A549 (cell line): ENCODE results near the gene IFI30. TPM values are rescaled to one million over a fixed set of nuclear protein-coding genes. Genes with fewer than 3 reads are reported as not detected.

ENCODE experiments used
- ATAC-seq, 2 experiments: fragments of 200-7000 bp in 1 of 2; fragments of >200 bp in 1 of 2; cut with Nextera tagmentation in 1 of 2; cut with Tn5 transposase in 1 of 2; 3 replicates each; pipeline versions ENCODE4 v1.8.0 to v1.9.1; 2018 to 2020; ENCODE audit warnings: mild to moderate bottlenecking in 1 of 2, moderate library complexity in 1 of 2
- CTCF ChIA-PET: fragments of 300-600 bp; sonication (Branson Sonifier 250); formaldehyde crosslinking; extraction: SDS; loops from one replicate; lab custom pipeline; 2021; ENCODE audit warnings: antibody characterized with exemption, inconsistent platforms; lab: Yijun Ruan, JAX
- POLR2A ChIA-PET: fragments of 350-600 bp; formaldehyde crosslinking; extraction: SDS; loops from one replicate; lab custom pipeline; 2021; ENCODE audit warnings: antibody characterized with exemption, inconsistent platforms; lab: Yijun Ruan, JAX
- DNase-seq, 2 experiments: peaks; one replicate each; pipeline versions ENCODE4 v3.0.0 to v3.0.0-alpha.2; 2011 to 2016; ENCODE audit warnings: low read depth in 1 of 2, low spot score in 1 of 2
- FAIRE-seq: peaks from 2 replicates; lab custom pipeline; 2011; peaks lifted over from hg19 to GRCh38; lab: Jason Lieb, UNC
- H3K27ac ChIP-seq, 2 experiments: fragments of >200 bp; sonication (Bioruptor Twin); formaldehyde crosslinking; 3 replicates each; pipeline ENCODE4 v1.5.1; 2016 to 2017
- H3K4me1 ChIP-seq: fragments of >200 bp; sonication (Bioruptor Twin); formaldehyde crosslinking; 3 replicates; pipeline ENCODE4 v1.6.1; 2016
- H3K4me2 ChIP-seq: fragments of >200 bp; sonication (Bioruptor Twin); formaldehyde crosslinking; 3 replicates; pipeline ENCODE4 v1.6.1; 2016
- H3K4me3 ChIP-seq: fragments of >200 bp; sonication (Bioruptor Twin); formaldehyde crosslinking; 3 replicates; pipeline ENCODE4 v1.5.1; 2016
- H3K9me3 ChIP-seq: fragments of >200 bp; sonication (Bioruptor Twin); formaldehyde crosslinking; 3 replicates; pipeline ENCODE4 v1.6.1; 2016
- CBX8 ChIP-seq: fragments of 200-600 bp; sonication (generic); IDR thresholded peaks from 2 replicates; pipeline ENCODE4 v1.6.1; 2016
- CEBPB ChIP-seq, 2 experiments: fragments of >200 bp in 1 of 2; sonication (Bioruptor Twin) in 1 of 2; formaldehyde crosslinking in 1 of 2; IDR thresholded peaks; 2 replicates each; pipeline ENCODE4 v1.6.1; 2012 to 2016
- EP300 ChIP-seq, 2 experiments: fragments of >200 bp; sonication (Bioruptor Twin); formaldehyde crosslinking; IDR thresholded peaks; 2 replicates in 1 of 2; 3 replicates in 1 of 2; pipeline ENCODE4 v1.6.1; 2016 to 2017
- ESRRA ChIP-seq: fragments of 150-350 bp; IDR thresholded peaks from 2 replicates; pipeline ENCODE4 v1.6.1; 2014; ENCODE audit warnings: mild to moderate bottlenecking, low read length, borderline replicate concordance
- HOXA7 ChIP-seq: fragments of 250-450 bp; sonication (Bioruptor Pico); IDR thresholded peaks from 2 replicates; pipeline ENCODE4 v1.5.0; 2020; ENCODE audit warnings: mild to moderate bottlenecking, moderate library complexity
- NFE2L2 ChIP-seq: fragments of 150-350 bp; conservative IDR thresholded peaks from 2 replicates; pipeline ENCODE4 v1.6.1; 2014; ENCODE audit warnings: low read length
- POLR2AphosphoS2 ChIP-seq: conservative IDR thresholded peaks from 2 replicates; pipeline ENCODE4 v1.6.1; 2012; ENCODE audit warnings: low read length, improper control_type of control experiment, inconsistent platforms
- RFX5 ChIP-seq: fragments of 450-650 bp; IDR thresholded peaks from 2 replicates; pipeline ENCODE4 v1.7.1; 2014; ENCODE audit warnings: antibody characterized with exemption, mild to moderate bottlenecking, moderate library complexity
- RNF2 ChIP-seq: fragments of 200-600 bp; sonication (generic); IDR thresholded peaks from 2 replicates; pipeline ENCODE4 v1.6.1; 2016; ENCODE audit warnings: low read depth, mild to moderate bottlenecking, antibody characterized with exemption, moderate library complexity, borderline replicate concordance
- TFCP2L1 ChIP-seq: fragments of 250-450 bp; sonication (Bioruptor Pico); IDR thresholded peaks from 2 replicates; pipeline ENCODE4 v1.5.0; 2021; ENCODE audit warnings: mild to moderate bottlenecking
- WGBS: methylation state at CpG from one replicate; pipeline ENCODE4 v1.1.6; 2017; ENCODE audit errors: missing lambda C conversion rate; 5-methylcytosine and 5-hydroxymethylcytosine counted together
- polyA plus RNA-seq, 4 experiments: library from polyadenylated mRNA; depleted of rRNA in 3 of 4; stranded (reverse); fragments of >200 nt; fragmentation: RNase III in 1 of 4; extraction: RNeasy Plus Mini Kit Qiagen cat#74134 plus additional on column Dnase treatment in 1 of 4; gene quantifications; 2 replicates in 3 of 4; 3 replicates in 1 of 4; pipeline ENCODE4 v1.2.3, GENCODE V29; 2011 to 2017
- small RNA-seq, 6 experiments: library from RNA; depleted of rRNA; stranded (forward); fragments of <200 nt; gene quantifications; one replicate each; pipeline ENCODE3, GENCODE V24; 2012
- TF ChIP-seq, protein P1 (sequence below): fragments of >200 bp; sonication (Bioruptor Twin); formaldehyde crosslinking; IDR thresholded peaks from 2 replicates; pipeline ENCODE4 v1.6.1; 2016
- TF ChIP-seq, protein P2 (sequence below): IDR thresholded peaks from 2 replicates; pipeline ENCODE4 v1.6.1; 2012

Gene IFI30
- polyA plus RNA-seq, 2 of the 4 experiments (the other 2 are of a cell fraction) = 11.2 to 13.5 TPM

DNA sequence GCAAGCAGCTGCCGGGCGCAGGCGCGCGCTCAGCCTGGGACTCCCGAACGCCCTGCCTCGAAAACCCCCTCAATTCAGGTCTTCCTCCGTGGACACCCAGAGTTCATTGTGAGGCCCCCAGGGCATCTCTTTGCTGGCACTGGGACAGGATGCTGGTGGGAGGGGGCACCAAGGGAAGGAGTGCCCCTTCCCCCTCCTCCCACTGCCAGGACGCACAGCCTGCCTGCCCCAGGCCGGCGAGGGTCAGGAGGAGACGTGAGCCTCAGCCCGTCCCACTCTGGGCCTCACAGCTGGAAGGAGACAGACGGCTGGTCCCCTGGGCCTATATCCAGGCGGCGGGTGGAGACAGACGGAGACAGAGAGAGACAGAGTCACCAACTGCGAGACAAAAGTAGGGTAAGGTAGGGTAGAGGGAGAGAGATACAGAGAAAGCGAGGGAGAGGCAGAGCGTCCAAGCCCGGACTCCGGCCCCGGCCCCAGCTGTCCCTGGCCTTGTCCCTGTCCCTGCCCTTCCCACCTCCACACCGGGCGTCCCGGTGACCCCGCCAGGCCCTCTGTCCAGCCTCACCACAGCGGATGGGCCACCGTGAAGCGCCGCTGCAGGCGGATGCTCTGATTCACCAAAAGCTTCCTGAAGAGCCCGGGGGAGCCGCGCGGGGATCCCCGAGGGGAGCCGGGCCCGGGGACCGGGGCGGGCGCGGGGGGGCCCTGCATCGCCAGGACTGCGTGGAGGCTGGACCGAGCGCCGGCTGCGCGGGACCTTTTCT, 52.3 kb downstream of the IFI30 start, which contains the start of gene PDE4C:
PDE4C (minus strand) TSS at position 737 of the 767 bp plus-strand sequence; CDS start at position 714, 23 bp downstream.
- WGBS = 50% methylated on average over 27 of the region's 51 CpGs
- H3K27ac ChIP-seq = peak within 1 kb of the TSS in 1 of 2 experiments; percentile 85; a peak in 2 of 6 replicates
- CTCF ChIA-PET = interaction anchor here (1.3 to 2.4 kb wide), 2 partner anchors 26 to 54 kb away, joined by 3 to 9 read pairs; no protein-coding TSS in a partner anchor
- peak within 1 kb of the TSS; percentile 84; the same call in 2 of the 3 replicates for H3K4me2 ChIP-seq
- FAIRE-seq = no peak
- TF ChIP-seq CEBPB (IDR thresholded peaks at IDR 0.05) (no peak), RFX5 (no peak), CBX8 (no peak), TFCP2L1 (CRISPR knock-in tag) (no peak), EP300 (IDR thresholded peaks at IDR 0.05) (no peak), NFE2L2 (no peak)
- TF ChIP-seq, protein P1, sequence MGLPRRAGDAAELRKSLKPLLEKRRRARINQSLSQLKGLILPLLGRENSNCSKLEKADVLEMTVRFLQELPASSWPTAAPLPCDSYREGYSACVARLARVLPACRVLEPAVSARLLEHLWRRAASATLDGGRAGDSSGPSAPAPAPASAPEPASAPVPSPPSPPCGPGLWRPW = no peak
- TF ChIP-seq, protein P2, sequence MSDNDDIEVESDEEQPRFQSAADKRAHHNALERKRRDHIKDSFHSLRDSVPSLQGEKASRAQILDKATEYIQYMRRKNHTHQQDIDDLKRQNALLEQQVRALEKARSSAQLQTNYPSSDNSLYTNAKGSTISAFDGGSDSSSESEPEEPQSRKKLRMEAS = no peak
- TF ChIP-seq, all 56 proteins: peak for 0
- no peaks in the 10 kb centered on the region for H3K9me3 ChIP-seq
- POLR2A ChIA-PET = no interaction called here
- DNase-seq (no peak), ATAC-seq (no peak)
- peaks cover 8% of the 10 kb centered on the region for H3K4me1 ChIP-seq
- H3K4me3 ChIP-seq = no peak within 1 kb of the TSS; the same call in 2 of the 3 replicates

DNA sequence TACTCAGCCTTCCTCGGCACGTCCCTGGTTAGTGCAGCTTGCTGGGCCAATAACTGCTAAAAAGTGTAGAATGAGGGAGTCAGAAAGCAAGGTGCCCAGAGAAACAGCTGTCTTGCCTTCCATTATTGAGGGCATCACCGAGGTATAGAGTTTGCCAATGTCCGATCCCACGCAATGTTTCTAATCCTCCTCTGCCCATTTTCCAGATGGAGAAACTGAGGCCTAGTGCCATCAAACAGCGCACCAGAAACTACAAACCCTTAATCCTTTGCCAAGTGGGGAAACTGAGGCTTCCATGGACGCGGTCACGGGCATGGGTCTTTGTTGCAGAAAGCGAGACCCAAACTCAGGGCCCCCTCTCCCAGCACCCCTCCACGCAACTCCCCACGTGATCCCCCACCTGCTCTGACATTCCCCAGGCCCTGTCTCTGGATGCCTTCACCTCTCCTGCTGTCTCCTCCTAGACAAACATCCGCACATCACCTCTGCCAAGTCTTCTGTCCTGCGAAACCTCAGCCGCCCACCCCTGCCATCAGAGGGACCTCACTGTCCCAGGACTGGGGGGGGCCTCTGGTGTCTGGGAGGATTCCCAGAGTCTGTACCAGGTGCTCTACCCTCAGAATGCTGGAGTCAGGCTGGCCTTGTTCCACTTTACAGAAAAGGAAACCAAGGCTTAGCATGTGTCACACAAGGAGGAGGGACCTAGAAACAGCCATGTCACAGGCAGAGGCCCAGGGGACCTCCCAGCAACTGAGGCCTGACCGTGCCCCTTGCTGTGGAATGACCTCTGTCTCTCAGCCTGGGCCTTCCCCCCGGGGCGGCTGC, 53.6 kb downstream of the IFI30 start:
- ATAC-seq = no peak
- TF ChIP-seq ESRRA (no peak), POLR2AphosphoS2 (no peak), HOXA7 (CRISPR knock-in tag) (no peak), RNF2 (no peak)
- TF ChIP-seq, all 56 proteins: peak for 0
- H3K4me3 ChIP-seq = no peak overlapping the region
- H3K27ac ChIP-seq = no peak overlapping the region
- WGBS = 88% methylated on average over 15 of the region's 18 CpGs
- H3K9me3 ChIP-seq = no peaks in the 10 kb centered on the region
- no peak overlapping the region for H3K4me2 ChIP-seq
- FAIRE-seq (no peak), DNase-seq (no peak)
- ChIA-PET CTCF (interaction anchor here (2.4 kb wide), 1 partner anchor 25 kb away, joined by 9 read pairs; no protein-coding TSS in a partner anchor), POLR2A (no interaction called here)
- peaks cover 19% of the 10 kb centered on the region for H3K4me1 ChIP-seq

Small RNAs within 50 kb of the gene (small RNA-seq; reads per million reads assigned to genes)
- 0 reads per million in 6 experiments for gene IFI30

Other genes with a start within 250 kb of the IFI30 start
- 20.8 and 35.4 TPM in 2 replicates for gene CCDC124, start 240.8 kb upstream of the IFI30 start, polyA plus RNA-seq (2011; rRNA removed)
- 113 to 123 TPM (median 116 TPM) in 3 replicates for gene CCDC124, start 240.8 kb upstream of the IFI30 start, polyA plus RNA-seq (2017; fragmentation: RNase III; extraction: RNeasy Plus Mini Kit Qiagen cat#74134 plus additional on column Dnase treatment)
- 0.20 and 0.43 TPM in 2 replicates for gene KCNN1, start 206.7 kb upstream of the IFI30 start, polyA plus RNA-seq (2011; rRNA removed)
- gene KCNN1, start 206.7 kb upstream of the IFI30 start, polyA plus RNA-seq (2017; fragmentation: RNase III; extraction: RNeasy Plus Mini Kit Qiagen cat#74134 plus additional on column Dnase treatment) = 0.56 to 0.85 TPM (median 0.69 TPM) in 3 replicates
- gene ARRDC2, start 165.6 kb upstream of the IFI30 start, polyA plus RNA-seq (2011; rRNA removed) = 11.2 and 14.5 TPM in 2 replicates
- gene ARRDC2, start 165.6 kb upstream of the IFI30 start, polyA plus RNA-seq (2017; fragmentation: RNase III; extraction: RNeasy Plus Mini Kit Qiagen cat#74134 plus additional on column Dnase treatment) = 14.8 to 15.2 TPM (median 15.0 TPM) in 3 replicates
- gene IL12RB1, start 86.9 kb upstream of the IFI30 start, polyA plus RNA-seq (2011; rRNA removed) = not detected in 2 replicates
- not detected in 3 replicates for gene IL12RB1, start 86.9 kb upstream of the IFI30 start, polyA plus RNA-seq (2017; fragmentation: RNase III; extraction: RNeasy Plus Mini Kit Qiagen cat#74134 plus additional on column Dnase treatment)
- 1.3 and 1.9 TPM in 2 replicates for gene MAST3, start 76.0 kb upstream of the IFI30 start, polyA plus RNA-seq (2011; rRNA removed)
- 2.0 to 2.5 TPM (median 2.0 TPM) in 3 replicates for gene MAST3, start 76.0 kb upstream of the IFI30 start, polyA plus RNA-seq (2017; fragmentation: RNase III; extraction: RNeasy Plus Mini Kit Qiagen cat#74134 plus additional on column Dnase treatment)
- 5.3 and 6.7 TPM in 2 replicates for gene PIK3R2, start 20.6 kb upstream of the IFI30 start, polyA plus RNA-seq (2011; rRNA removed)
- 8.3 to 12.4 TPM (median 9.3 TPM) in 3 replicates for gene PIK3R2, start 20.6 kb upstream of the IFI30 start, polyA plus RNA-seq (2017; fragmentation: RNase III; extraction: RNeasy Plus Mini Kit Qiagen cat#74134 plus additional on column Dnase treatment)
- 8.3 and 11.4 TPM in 2 replicates for gene MPV17L2, start 19.4 kb downstream of the IFI30 start, polyA plus RNA-seq (2011; rRNA removed)
- 12.2 to 13.9 TPM (median 12.3 TPM) in 3 replicates for gene MPV17L2, start 19.4 kb downstream of the IFI30 start, polyA plus RNA-seq (2017; fragmentation: RNase III; extraction: RNeasy Plus Mini Kit Qiagen cat#74134 plus additional on column Dnase treatment)
- gene RAB3A, start 30.2 kb downstream of the IFI30 start, polyA plus RNA-seq (2011; rRNA removed) = 0.39 and 1.0 TPM in 2 replicates
- gene RAB3A, start 30.2 kb downstream of the IFI30 start, polyA plus RNA-seq (2017; fragmentation: RNase III; extraction: RNeasy Plus Mini Kit Qiagen cat#74134 plus additional on column Dnase treatment) = 1.0 to 1.6 TPM (median 1.4 TPM) in 3 replicates
- 0.25 and 0.54 TPM in 2 replicates for gene PDE4C, start 52.6 kb downstream of the IFI30 start, polyA plus RNA-seq (2011; rRNA removed)
- gene PDE4C, start 52.6 kb downstream of the IFI30 start, polyA plus RNA-seq (2017; fragmentation: RNase III; extraction: RNeasy Plus Mini Kit Qiagen cat#74134 plus additional on column Dnase treatment) = 0.34 to 0.65 TPM (median 0.55 TPM) in 3 replicates
- gene IQCN, start 100.6 kb downstream of the IFI30 start, polyA plus RNA-seq (2011; rRNA removed) = 0.34 and 0.63 TPM in 2 replicates
- 0.49 to 0.64 TPM (median 0.50 TPM) in 3 replicates for gene IQCN, start 100.6 kb downstream of the IFI30 start, polyA plus RNA-seq (2017; fragmentation: RNase III; extraction: RNeasy Plus Mini Kit Qiagen cat#74134 plus additional on column Dnase treatment)
- 52.9 and 68.9 TPM in 2 replicates for gene JUND, start 107.8 kb downstream of the IFI30 start, polyA plus RNA-seq (2011; rRNA removed)
- gene JUND, start 107.8 kb downstream of the IFI30 start, polyA plus RNA-seq (2017; fragmentation: RNase III; extraction: RNeasy Plus Mini Kit Qiagen cat#74134 plus additional on column Dnase treatment) = 52.6 to 70.4 TPM (median 65.1 TPM) in 3 replicates
- gene LSM4, start 149.3 kb downstream of the IFI30 start, polyA plus RNA-seq (2011; rRNA removed) = 106 and 154 TPM in 2 replicates
- gene LSM4, start 149.3 kb downstream of the IFI30 start, polyA plus RNA-seq (2017; fragmentation: RNase III; extraction: RNeasy Plus Mini Kit Qiagen cat#74134 plus additional on column Dnase treatment) = 169 to 180 TPM (median 171 TPM) in 3 replicates
- 7.1 and 8.6 TPM in 2 replicates for gene PGPEP1, start 166.8 kb downstream of the IFI30 start, polyA plus RNA-seq (2011; rRNA removed)
- gene PGPEP1, start 166.8 kb downstream of the IFI30 start, polyA plus RNA-seq (2017; fragmentation: RNase III; extraction: RNeasy Plus Mini Kit Qiagen cat#74134 plus additional on column Dnase treatment) = 4.5 to 5.9 TPM (median 5.3 TPM) in 3 replicates
- 67.8 and 78.5 TPM in 2 replicates for gene GDF15, start 212.3 kb downstream of the IFI30 start, polyA plus RNA-seq (2011; rRNA removed)
- gene GDF15, start 212.3 kb downstream of the IFI30 start, polyA plus RNA-seq (2017; fragmentation: RNase III; extraction: RNeasy Plus Mini Kit Qiagen cat#74134 plus additional on column Dnase treatment) = 53.4 to 58.4 TPM (median 56.9 TPM) in 3 replicates
- not detected in 2 replicates for gene LRRC25, start 223.8 kb downstream of the IFI30 start, polyA plus RNA-seq (2011; rRNA removed)
- gene LRRC25, start 223.8 kb downstream of the IFI30 start, polyA plus RNA-seq (2017; fragmentation: RNase III; extraction: RNeasy Plus Mini Kit Qiagen cat#74134 plus additional on column Dnase treatment) = not detected in 3 replicates
- 5.4 and 6.9 TPM in 2 replicates for gene SSBP4, start 245.6 kb downstream of the IFI30 start, polyA plus RNA-seq (2011; rRNA removed)
- 37.8 to 43.2 TPM (median 41.5 TPM) in 3 replicates for gene SSBP4, start 245.6 kb downstream of the IFI30 start, polyA plus RNA-seq (2017; fragmentation: RNase III; extraction: RNeasy Plus Mini Kit Qiagen cat#74134 plus additional on column Dnase treatment)